ENCODE data around the gene KCNIP1. TPM values are rescaled to one million over a fixed set of nuclear protein-coding genes. Genes with fewer than 3 reads are reported as not detected.
A peak's percentile ranks its signal among the peaks of the same experiment; 100 is the strongest.

The KCNIP1 gene
- total RNA-seq, 1 donor from 2014 or later = 1.5 TPM

DNA sequence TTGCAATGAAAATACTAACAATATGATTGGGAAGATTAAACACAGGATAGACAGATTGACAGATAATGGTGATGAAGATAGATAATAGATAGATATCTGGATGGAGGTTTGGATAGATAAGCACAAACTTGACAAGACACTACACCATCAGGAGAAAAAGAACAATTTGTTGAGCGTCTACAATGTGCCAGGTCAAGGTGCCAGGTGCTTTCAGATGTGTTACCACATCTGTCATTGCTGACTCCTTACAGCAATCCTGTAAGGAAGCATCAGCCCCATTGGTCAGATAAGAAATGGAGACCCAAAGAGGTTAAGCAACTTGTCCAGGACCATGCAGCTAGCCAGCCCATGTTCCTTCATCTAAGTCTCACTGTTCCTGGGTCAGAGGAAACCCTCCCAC lies 278.1 kb downstream of the KCNIP1 start:
- no peak for DNase-seq (ENCODE audit: low spot score)

- peak; percentile 31 for DNase-seq (ENCODE audit: low spot score)
Observed at GRCh38 chr5:170782438-170782837, 278.6 kb downstream of the KCNIP1 start.

DNA sequence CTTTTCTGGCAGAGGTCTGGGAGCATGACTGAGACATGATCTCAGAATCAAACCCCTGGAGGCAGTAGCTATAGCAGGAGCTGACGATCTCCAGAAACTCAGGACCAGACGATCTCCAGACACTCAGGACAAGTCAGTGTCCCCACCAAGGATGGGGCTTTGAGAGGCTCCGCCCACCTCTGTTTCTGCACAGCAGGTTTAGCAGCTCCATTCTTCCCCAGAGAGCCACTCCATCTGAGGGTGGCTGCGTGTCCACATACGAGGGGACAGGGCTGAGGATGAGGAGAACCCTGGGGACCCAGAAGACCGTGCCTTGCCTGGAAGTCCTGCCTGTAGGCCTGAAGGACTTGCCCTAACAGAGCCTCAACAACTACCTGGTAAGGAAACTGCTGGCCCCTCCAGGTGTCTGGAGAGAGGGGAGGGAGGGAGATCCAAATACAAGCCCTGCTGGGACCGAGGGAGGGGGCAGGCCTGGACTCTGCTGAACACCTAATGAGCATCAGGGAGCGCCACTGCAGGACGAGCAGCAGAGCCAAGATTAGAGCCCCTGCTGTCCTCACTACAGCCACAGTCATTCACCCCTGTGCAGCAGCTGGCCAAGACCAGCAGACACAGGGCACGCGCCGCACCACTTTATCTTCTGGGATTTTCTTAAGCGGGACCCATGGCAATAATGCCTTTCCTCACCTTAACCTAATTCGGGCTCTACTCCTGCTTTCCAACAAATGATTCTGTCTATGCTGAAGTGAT lies 279.9 kb downstream of the KCNIP1 start, which contains the start of gene GABRP:
TSS of gene GABRP (plus strand) at position 228 of the 750 bp plus-strand sequence. CDS start 4,891 bp downstream, outside the sequence.
- no peak for DNase-seq (ENCODE audit: low spot score)

DNA sequence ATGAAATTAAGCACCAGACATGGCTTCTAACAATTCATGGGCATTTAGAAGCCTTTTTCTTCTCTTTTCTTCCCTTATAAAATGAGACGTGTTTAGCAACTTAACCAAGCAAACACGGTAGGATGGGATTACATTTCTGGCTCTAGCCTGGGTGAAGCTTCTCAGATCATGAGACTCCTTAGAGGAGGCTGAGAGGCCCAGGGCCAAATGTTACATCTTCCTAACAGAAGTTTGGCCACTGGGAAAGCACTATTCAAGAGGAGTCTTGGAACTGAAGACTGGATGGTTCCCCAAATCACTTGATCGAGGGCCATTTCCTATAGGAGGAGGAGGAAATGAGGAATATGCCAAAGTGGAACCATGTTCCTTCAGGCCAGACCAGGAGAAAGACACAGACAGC lies 281.6 kb downstream of the KCNIP1 start:
- DNase-seq (ENCODE audit: low spot score) = no peak

Other genes starting within 250 kb of the KCNIP1 start
- 38.4 TPM for gene LCP2, start 206.2 kb upstream of the KCNIP1 start, total RNA-seq
- 20.9 TPM for gene KCNMB1, start 114.7 kb upstream of the KCNIP1 start, total RNA-seq